Motor neuron (in vitro differentiated cells): ENCODE measurements around the gene IKZF3. TPM values are rescaled to one million over a fixed set of nuclear protein-coding genes. Genes with fewer than 3 reads are reported as not detected.
"Not testable (repeated sequence)": the region's sequence is repeated elsewhere in the genome, so short reads cannot be mapped to it uniquely, and the experiment has no call there.

Source experiments
- ATAC-seq, 8 experiments: fragments of 200-7000 bp; cut with Tn5 transposase; replicated peaks in 6 of 8; 2 replicates each; pipeline ENCODE4 v1.8.0; 2021; ENCODE audit warnings: mild to moderate bottlenecking in 8 of 8, moderate library complexity in 8 of 8
- H3K27ac ChIP-seq, 2 donors: fragments of 250-450 bp; sonication (Bioruptor Pico); 2 replicates each; pipeline ENCODE4 v1.9.0; 2021; ENCODE audit warnings: antibody characterized with exemption in 2 of 2, mild to moderate bottlenecking in 2 of 2, moderate library complexity in 1 of 2
- H3K4me1 ChIP-seq, 2 donors: fragments of 250-450 bp; sonication (Bioruptor Pico); replicated peaks in 1 of 2; 2 replicates each; pipeline ENCODE4 v1.6.1; 2021; ENCODE audit warnings: antibody characterized with exemption in 2 of 2, mild to moderate bottlenecking in 2 of 2, moderate library complexity in 1 of 2
- H3K4me3 ChIP-seq, 5 donors: fragments of 250-450 bp; sonication (Bioruptor Pico); 2 replicates each; pipeline ENCODE4 v1.9.0; 2021; ENCODE audit warnings: antibody characterized with exemption in 5 of 5, mild to moderate bottlenecking in 5 of 5, moderate library complexity in 4 of 5
- WGBS, 10 experiments: fragments of 450-650 bp; shearing (Covaris generic); methylation state at CpG; one replicate each; pipeline ENCODE4 v1.0.0; 2022; 5-methylcytosine and 5-hydroxymethylcytosine counted together
- in situ Hi-C, 9 experiments: fragments of 400-800 bp; cut with MboI; loops; one replicate each; pipeline ENCODE4 v1.15.0; 2021; ENCODE audit warnings: low sequenced_read_pairs in 9 of 9, low pct_unique_long_range_greater_than_20kb in 2 of 9; ENCODE audit not compliant: unreplicated experiment in 9 of 9
- total RNA-seq, 8 experiments: library from RNA; unstranded; fragments of 300-600 nt; gene quantifications; 2 replicates each; pipeline versions ENCODE4 v1.2.3 to v1.2.4, GENCODE V29; 2022

The IKZF3 gene
- 1 to 10 TPM in 1 of 8 experiments, under 1 TPM in 6, not detected in 1; under 0.01 to 1.7 (median 0.19) TPM for total RNA-seq

GRCh38 chr17:39863918-39864746 is at the start of gene IKZF3:
IKZF3 (minus strand) TSS chr17:39864312; CDS start chr17:39864126, 186 bp downstream.
- ATAC-seq: peak; percentile 71 to 99 (median 92)
- Histone ChIP-seq H3K4me1 (peaks cover 0 to 4% of the 10 kb centered on the region in 2 donors), H3K4me3 (no peak within 1 kb of the TSS), H3K27ac (no peak within 1 kb of the TSS)
- in situ Hi-C loops: no loop called here
- WGBS, 10 experiments: 0 to 23% (median 7%) methylated on average over 1 to 50 of the region's 50 CpGs; no CpG with 5 or more reads in 2 of the 10 experiments

GRCh38 chr17:39908789-39909352 is 44.8 kb upstream of the IKZF3 start:
- Histone ChIP-seq H3K4me3 (no peak overlapping the region), H3K27ac (no peak overlapping the region), H3K4me1 (no peaks in the 10 kb centered on the region)
- 73 to 100% (median 92%) methylated on average over 1 to 4 of the region's 6 CpGs; no CpG with 5 or more reads in 1 of the 10 experiments for WGBS, 10 experiments
- ATAC-seq: no peak
- in situ Hi-C loops: no loop called here

- Histone ChIP-seq H3K27ac (no peak overlapping the region), H3K4me3 (no peak overlapping the region), H3K4me1 (no peaks in the 10 kb centered on the region)
- no peak for ATAC-seq
- in situ Hi-C loops: no loop called here
- 50 to 100% (median 67%) methylated on average over 1 to 3 of the region's 3 CpGs; no CpG with 5 or more reads in 3 of the 10 experiments for WGBS, 10 experiments
Measured at GRCh38 chr17:39904990-39905288, 40.8 kb upstream of the IKZF3 start.

- no peak for ATAC-seq
- Histone ChIP-seq H3K27ac (no peak overlapping the region), H3K4me1 (no peaks in the 10 kb centered on the region), H3K4me3 (no peak overlapping the region)
- in situ Hi-C loops: no loop called here
- WGBS, 10 experiments: 64 to 100% (median 81%) methylated on average over 1 to 3 of the region's 4 CpGs; no CpG with 5 or more reads in 4 of the 10 experiments
Measured at GRCh38 chr17:39903158-39903884, 39.2 kb upstream of the IKZF3 start.

- H3K4me1 ChIP-seq, ATAC-seq, H3K27ac ChIP-seq, H3K4me3 ChIP-seq, in situ Hi-C loops: not testable (repeated sequence)
- WGBS, 10 experiments: 31 to 100% (median 100%) methylated on average over 1 to 2 of the region's 2 CpGs; no CpG with 5 or more reads in 3 of the 10 experiments
Measured at GRCh38 chr17:39902027-39902426, 37.9 kb upstream of the IKZF3 start.

- in situ Hi-C loops: loop anchor here in 1 of 9 experiments (10.0 kb wide), 1 partner anchor 46 kb away; no protein-coding TSS in a partner anchor
- Histone ChIP-seq H3K4me3 (no peak overlapping the region), H3K4me1 (no peaks in the 10 kb centered on the region), H3K27ac (no peak overlapping the region)
- no peak for ATAC-seq
Measured at GRCh38 chr17:39899215-39899614, 35.1 kb upstream of the IKZF3 start.

GRCh38 chr17:39898088-39898487 is 34.0 kb upstream of the IKZF3 start:
- WGBS, 10 experiments: 46 to 100% (median 81%) methylated on average over 2 to 4 of the region's 4 CpGs
- Histone ChIP-seq H3K4me3 (no peak overlapping the region), H3K4me1 (no peaks in the 10 kb centered on the region), H3K27ac (no peak overlapping the region)
- no peak for ATAC-seq
- in situ Hi-C loops: loop anchor here in 1 of 9 experiments (10.0 kb wide), 1 partner anchor 47 kb away; no protein-coding TSS in a partner anchor

- Histone ChIP-seq H3K27ac (no peak overlapping the region), H3K4me1 (no peaks in the 10 kb centered on the region), H3K4me3 (no peak overlapping the region)
- WGBS, 10 experiments: 13 to 80% (median 57%) methylated on average over 1 to 3 of the region's 3 CpGs
- ATAC-seq: no peak
- in situ Hi-C loops: loop anchor here in 1 of 9 experiments (10.0 kb wide), 1 partner anchor 50 kb away; no protein-coding TSS in a partner anchor
Measured at GRCh38 chr17:39894681-39895376, 30.7 kb upstream of the IKZF3 start.

GRCh38 chr17:39889200-39889599 is 25.1 kb upstream of the IKZF3 start:
- Histone ChIP-seq H3K4me1 (no peaks in the 10 kb centered on the region), H3K4me3 (no peak overlapping the region), H3K27ac (no peak overlapping the region)
- in situ Hi-C loops: no loop called here
- WGBS, 10 experiments: 0 to 66% (median 42%) methylated on average over 1 to 2 of the region's 2 CpGs; no CpG with 5 or more reads in 2 of the 10 experiments
- ATAC-seq: no peak

GRCh38 chr17:39887078-39887477 is 23.0 kb upstream of the IKZF3 start:
- no peaks in the 10 kb centered on the region for H3K4me1 ChIP-seq
- in situ Hi-C loops: no loop called here
- H3K27ac ChIP-seq: no peak overlapping the region
- no peak overlapping the region for H3K4me3 ChIP-seq
- ATAC-seq: no peak

- ATAC-seq, H3K27ac ChIP-seq, H3K4me1 ChIP-seq, in situ Hi-C loops, H3K4me3 ChIP-seq: not testable (repeated sequence)
- WGBS, 10 experiments: 0 to 100% (median 35%) methylated on average over 1 to 5 of the region's 5 CpGs; no CpG with 5 or more reads in 2 of the 10 experiments
Measured at GRCh38 chr17:39886102-39886501, 22.0 kb upstream of the IKZF3 start.

- Histone ChIP-seq H3K27ac (no peak overlapping the region), H3K4me1 (no peaks in the 10 kb centered on the region), H3K4me3 (no peak overlapping the region)
- in situ Hi-C loops: no loop called here
- peak in 2 of 8 experiments; percentile 43 to 58 for ATAC-seq
- WGBS, 10 experiments: 6 to 100% (median 85%) methylated on average over 2 of the region's 2 CpGs; no CpG with 5 or more reads in 1 of the 10 experiments
Measured at GRCh38 chr17:39872751-39873150, 8.6 kb upstream of the IKZF3 start.
